ENCODE measurements around the gene PACRG.

Gene PACRG

GRCh38 chr6:162702446-162702845 is 25.3 kb upstream of the PACRG start:
- TF ChIP-seq MYC (IDR thresholded peaks at IDR 0.05; ENCODE audit: low read depth, low read length) (no peak), CTCF (IDR thresholded peaks at IDR 0.05; ENCODE audit: low read depth, low read length) (no peak), POLR2A (IDR thresholded peaks at IDR 0.05; ENCODE audit: extremely low read depth, insufficient read length) (no peak), MAX (IDR thresholded peaks at IDR 0.05; ENCODE audit: low read depth, low read length) (no peak)
- H3K4me3 ChIP-seq (ENCODE audit: low read depth, low read length), result no peak overlapping the region
- DNase-seq (ENCODE audit: low read depth), result no peak

GRCh38 chr6:162704001-162704400 is 23.8 kb upstream of the PACRG start:
- no peak overlapping the region for H3K4me3 ChIP-seq (ENCODE audit: low read depth, low read length)
- no peak for DNase-seq (ENCODE audit: low read depth)
- TF ChIP-seq MYC (IDR thresholded peaks at IDR 0.05; ENCODE audit: low read depth, low read length) (no peak), POLR2A (IDR thresholded peaks at IDR 0.05; ENCODE audit: extremely low read depth, insufficient read length) (no peak), CTCF (IDR thresholded peaks at IDR 0.05; ENCODE audit: low read depth, low read length) (no peak), MAX (IDR thresholded peaks at IDR 0.05; ENCODE audit: low read depth, low read length) (no peak)

GRCh38 chr6:162705736-162706135 is 22.0 kb upstream of the PACRG start:
- no peak for TF ChIP-seq CTCF (IDR thresholded peaks at IDR 0.05; ENCODE audit: low read depth, low read length)
- no peak for TF ChIP-seq POLR2A (IDR thresholded peaks at IDR 0.05; ENCODE audit: extremely low read depth, insufficient read length)
- no peak for TF ChIP-seq MAX (IDR thresholded peaks at IDR 0.05; ENCODE audit: low read depth, low read length)
- no peak for TF ChIP-seq MYC (IDR thresholded peaks at IDR 0.05; ENCODE audit: low read depth, low read length)
- H3K4me3 ChIP-seq (ENCODE audit: low read depth, low read length), result no peak overlapping the region
- no peak for DNase-seq (ENCODE audit: low read depth)

GRCh38 chr6:162706232-162706631 is 21.5 kb upstream of the PACRG start:
- DNase-seq (ENCODE audit: low read depth), result no peak
- H3K4me3 ChIP-seq (ENCODE audit: low read depth, low read length), result no peak overlapping the region
- TF ChIP-seq POLR2A (IDR thresholded peaks at IDR 0.05; ENCODE audit: extremely low read depth, insufficient read length) (no peak), MAX (IDR thresholded peaks at IDR 0.05; ENCODE audit: low read depth, low read length) (no peak), MYC (IDR thresholded peaks at IDR 0.05; ENCODE audit: low read depth, low read length) (no peak), CTCF (IDR thresholded peaks at IDR 0.05; ENCODE audit: low read depth, low read length) (no peak)

- TF ChIP-seq CTCF (IDR thresholded peaks at IDR 0.05; ENCODE audit: low read depth, low read length) (no peak), MYC (IDR thresholded peaks at IDR 0.05; ENCODE audit: low read depth, low read length) (no peak), POLR2A (IDR thresholded peaks at IDR 0.05; ENCODE audit: extremely low read depth, insufficient read length) (no peak), MAX (IDR thresholded peaks at IDR 0.05; ENCODE audit: low read depth, low read length) (no peak)
Observed at GRCh38 chr6:162708971-162709370, 18.8 kb upstream of the PACRG start.

GRCh38 chr6:162709431-162709830 is 18.3 kb upstream of the PACRG start:
- DNase-seq (ENCODE audit: low read depth), result no peak
- no peak overlapping the region for H3K4me3 ChIP-seq (ENCODE audit: low read depth, low read length)
- TF ChIP-seq MYC (IDR thresholded peaks at IDR 0.05; ENCODE audit: low read depth, low read length) (no peak), POLR2A (IDR thresholded peaks at IDR 0.05; ENCODE audit: extremely low read depth, insufficient read length) (no peak), CTCF (IDR thresholded peaks at IDR 0.05; ENCODE audit: low read depth, low read length) (no peak), MAX (IDR thresholded peaks at IDR 0.05; ENCODE audit: low read depth, low read length) (no peak)

More at GRCh38 chr6:162708971-162709370, 18.8 kb upstream of the PACRG start:
- H3K4me3 ChIP-seq (ENCODE audit: low read depth, low read length), result no peak overlapping the region
- DNase-seq (ENCODE audit: low read depth), result no peak

All from NB4 (cell line).